GM23248 (cell line): Measurements from ENCODE around the gene FNDC7. TPM values are rescaled to one million over a fixed set of nuclear protein-coding genes. Genes with fewer than 3 reads are reported as not detected.

Experiments used
- DNase-seq: peaks from one replicate; pipeline ENCODE4 v3.0.0-alpha.2; 2015
- H2AFZ ChIP-seq: fragments of 200-600 bp; sonication (generic); 2 replicates; pipeline ENCODE4 v1.6.1; 2016; ENCODE audit warnings: antibody characterized with exemption
- H3F3A ChIP-seq: fragments of 200-600 bp; sonication (generic); 2 replicates; pipeline ENCODE4 v1.6.1; 2016; ENCODE audit warnings: mild to moderate bottlenecking, antibody characterized with exemption, mixed run types; ENCODE audit not compliant: insufficient read depth
- H3K27ac ChIP-seq: fragments of 200-600 bp; sonication (generic); 2 replicates; pipeline ENCODE4 v1.5.1; 2016; ENCODE audit warnings: mild to moderate bottlenecking
- H3K27me3 ChIP-seq: fragments of 200-600 bp; sonication (generic); replicated peaks from 2 replicates; pipeline ENCODE4 v1.6.1; 2016; ENCODE audit warnings: mild to moderate bottlenecking; ENCODE audit not compliant: insufficient read depth
- H3K36me3 ChIP-seq: fragments of 200-600 bp; sonication (generic); 2 replicates; pipeline ENCODE4 v1.6.1; 2016; ENCODE audit warnings: low read depth, mild to moderate bottlenecking
- H3K4me1 ChIP-seq: fragments of 200-600 bp; sonication (generic); 2 replicates; pipeline ENCODE4 v1.6.1; 2016; ENCODE audit warnings: mild to moderate bottlenecking; ENCODE audit not compliant: insufficient read depth
- H3K4me2 ChIP-seq: fragments of 200-600 bp; sonication (generic); one replicate; pipeline ENCODE4 v1.6.1; 2016; ENCODE audit warnings: mild to moderate bottlenecking; ENCODE audit not compliant: unreplicated experiment
- H3K4me3 ChIP-seq: fragments of 200-600 bp; sonication (generic); 2 replicates; pipeline ENCODE4 v1.5.1; 2016; ENCODE audit warnings: mild to moderate bottlenecking
- H3K79me2 ChIP-seq: fragments of 200-600 bp; sonication (generic); 2 replicates; pipeline ENCODE4 v1.6.1; 2016; ENCODE audit warnings: mild to moderate bottlenecking; ENCODE audit not compliant: insufficient read depth
- H3K9ac ChIP-seq: fragments of 200-600 bp; sonication (generic); 2 replicates; pipeline ENCODE4 v1.6.1; 2016; ENCODE audit warnings: mild to moderate bottlenecking
- H3K9me2 ChIP-seq: fragments of 200-600 bp; sonication (generic); 2 replicates; pipeline ENCODE4 v1.6.1; 2016; ENCODE audit warnings: mixed run types, mild to moderate bottlenecking, moderate library complexity; ENCODE audit not compliant: insufficient read depth
- H3K9me3 ChIP-seq: fragments of 200-600 bp; sonication (generic); one replicate; pipeline ENCODE4 v1.6.1; 2017; ENCODE audit warnings: low read depth
- H4K20me1 ChIP-seq: fragments of 200-600 bp; sonication (generic); 2 replicates; pipeline ENCODE4 v1.6.0; 2016; ENCODE audit not compliant: insufficient read depth
- EZH2 ChIP-seq: fragments of 200-600 bp; sonication (generic); IDR thresholded peaks from 2 replicates; pipeline ENCODE4 v1.6.1; 2018; ENCODE audit warnings: antibody characterized with exemption, mild to moderate bottlenecking; ENCODE audit not compliant: insufficient read depth, poor library complexity, severe bottlenecking
- EZH2phosphoT487 ChIP-seq: fragments of 200-600 bp; sonication (generic); IDR thresholded peaks from 2 replicates; pipeline ENCODE4 v1.6.1; 2018; ENCODE audit warnings: antibody characterized with exemption, moderate library complexity, mild to moderate bottlenecking, low read depth; ENCODE audit not compliant: insufficient read depth
- WGBS, 2 experiments: methylation state at CpG; one replicate each; pipeline ENCODE4 v1.1.6; 2015 to 2017; ENCODE audit warnings: low lambda C conversion rate in 2 of 2, low coverage in 1 of 2; ENCODE audit errors: missing lambda C conversion rate in 2 of 2; 5-methylcytosine and 5-hydroxymethylcytosine counted together
- in situ Hi-C: fragments of 300-500 bp; cut with MboI; formaldehyde crosslinking; loops from 2 replicates; pipeline ENCODE4 v1.15.0; 2020
- polyA plus RNA-seq: library from polyadenylated mRNA; unstranded; fragments of >200 nt; fragmentation: Nextera tagmentation; extraction: Ambion mirVana; gene quantifications from 2 replicates; pipeline ENCODE4 v1.2.1, GENCODE V29; 2016
- total RNA-seq: library from RNA; depleted of rRNA; stranded (reverse); fragments of >200 nt; shearing (Covaris generic); gene quantifications from 2 replicates; pipeline ENCODE4 v1.2.3, GENCODE V29; 2014

The FNDC7 gene
- total and polyA plus RNA-seq, 2 experiments from 2014 or later = not detected

GRCh38 chr1:108717774-108718316, 5.1 kb downstream of the FNDC7 start:
- H3K4me2 ChIP-seq = no peak overlapping the region
- no peaks in the 10 kb centered on the region for H3K9me2 ChIP-seq
- peaks cover 35% of the 10 kb centered on the region for H3F3A ChIP-seq
- in situ Hi-C loops = no loop called here
- 81 to 82% methylated on average over 9 of the region's 9 CpGs for WGBS, 2 experiments
- no peak overlapping the region for H3K4me3 ChIP-seq
- no peak overlapping the region for H2AFZ ChIP-seq
- H3K27me3 ChIP-seq = no peaks in the 10 kb centered on the region
- H3K79me2 ChIP-seq = no peaks in the 10 kb centered on the region
- H3K9me3 ChIP-seq = no peaks in the 10 kb centered on the region
- H3K27ac ChIP-seq = no peak overlapping the region
- H4K20me1 ChIP-seq = no peaks in the 10 kb centered on the region
- TF ChIP-seq EZH2phosphoT487 (no peak), EZH2 (no peak)
- no peak overlapping the region for H3K9ac ChIP-seq
- no peak for DNase-seq
- no peaks in the 10 kb centered on the region for H3K36me3 ChIP-seq
- peaks cover 32% of the 10 kb centered on the region for H3K4me1 ChIP-seq

- H3K4me1 ChIP-seq = peaks cover 32% of the 10 kb centered on the region
- peak overlapping the region; percentile 69 for H3K4me2 ChIP-seq
- WGBS, 2 experiments = 69 to 71% methylated on average over 6 of the region's 6 CpGs
- H3K9ac ChIP-seq = no peak overlapping the region
- TF ChIP-seq EZH2phosphoT487 (no peak), EZH2 (no peak)
- in situ Hi-C loops = no loop called here
- peaks cover 35% of the 10 kb centered on the region for H3F3A ChIP-seq
- peak overlapping the region; percentile 87 for H3K27ac ChIP-seq
- H2AFZ ChIP-seq = 0 out of 2 replicates have a peak overlapping the region, but pooled peaks have one; percentile 31
- no peaks in the 10 kb centered on the region for H4K20me1 ChIP-seq
- H3K36me3 ChIP-seq = no peaks in the 10 kb centered on the region
- peak; percentile 28 for DNase-seq
- no peaks in the 10 kb centered on the region for H3K79me2 ChIP-seq
- no peaks in the 10 kb centered on the region for H3K27me3 ChIP-seq
- no peaks in the 10 kb centered on the region for H3K9me3 ChIP-seq
- no peaks in the 10 kb centered on the region for H3K9me2 ChIP-seq
- H3K4me3 ChIP-seq = no peak overlapping the region
Observed at GRCh38 chr1:108718927-108719655, 6.4 kb downstream of the FNDC7 start.

- Histone ChIP-seq H3K27me3 (no peaks in the 10 kb centered on the region), H3K4me3 (0 out of 2 replicates have a peak overlapping the region, but pooled peaks have one; percentile 11), H3K9me3 (no peaks in the 10 kb centered on the region), H3K36me3 (no peaks in the 10 kb centered on the region), H2AFZ (peak overlapping the region; percentile 56; the same call in 1 of the 2 replicates), H3K4me1 (peaks cover 32% of the 10 kb centered on the region), H3K27ac (peak overlapping the region; percentile 87), H3K4me2 (peak overlapping the region; percentile 69), H4K20me1 (no peaks in the 10 kb centered on the region), H3K79me2 (no peaks in the 10 kb centered on the region), H3K9me2 (no peaks in the 10 kb centered on the region), H3F3A (peaks cover 35% of the 10 kb centered on the region), H3K9ac (peak overlapping the region; percentile 45)
- 49 to 64% methylated on average over 8 of the region's 8 CpGs for WGBS, 2 experiments
- DNase-seq = peak; percentile 97
- TF ChIP-seq EZH2 (no peak), EZH2phosphoT487 (no peak)
- in situ Hi-C loops = no loop called here
Observed at GRCh38 chr1:108719656-108720435, 7.1 kb downstream of the FNDC7 start.

GRCh38 chr1:108722292-108722691, 9.6 kb downstream of the FNDC7 start:
- no peaks in the 10 kb centered on the region for H4K20me1 ChIP-seq
- H3K9ac ChIP-seq = 0 out of 2 replicates have a peak overlapping the region, but pooled peaks have one; percentile 16
- in situ Hi-C loops = no loop called here
- peaks cover 32% of the 10 kb centered on the region for H3K4me1 ChIP-seq
- peak overlapping the region; percentile 69 for H2AFZ ChIP-seq
- H3K4me2 ChIP-seq = peak overlapping the region; percentile 28
- no peaks in the 10 kb centered on the region for H3K79me2 ChIP-seq
- no peaks in the 10 kb centered on the region for H3K9me2 ChIP-seq
- H3K9me3 ChIP-seq = no peaks in the 10 kb centered on the region
- no peaks in the 10 kb centered on the region for H3K36me3 ChIP-seq
- H3K4me3 ChIP-seq = peak overlapping the region; percentile 37
- 66 to 69% methylated on average over 6 of the region's 6 CpGs for WGBS, 2 experiments
- TF ChIP-seq EZH2 = no peak
- TF ChIP-seq EZH2phosphoT487 = no peak
- H3K27ac ChIP-seq = peak overlapping the region; percentile 87
- peaks cover 35% of the 10 kb centered on the region for H3F3A ChIP-seq
- peak; percentile 42 for DNase-seq
- no peaks in the 10 kb centered on the region for H3K27me3 ChIP-seq
